GM18517 (cell line): ENCODE measurements around the gene APOL2.
"Not testable (repeated sequence)": the region's sequence is repeated elsewhere in the genome, so short reads cannot be mapped to it uniquely, and the experiment has no call there.

ENCODE experiments used
- ATAC-seq: cut with Tn5 transposase; IDR thresholded peaks from one replicate; pipeline ENCODE4 v1.9.1; 2021; ENCODE audit warnings: mild to moderate bottlenecking, moderate library complexity; ENCODE audit not compliant: unreplicated experiment

The APOL2 gene

DNA sequence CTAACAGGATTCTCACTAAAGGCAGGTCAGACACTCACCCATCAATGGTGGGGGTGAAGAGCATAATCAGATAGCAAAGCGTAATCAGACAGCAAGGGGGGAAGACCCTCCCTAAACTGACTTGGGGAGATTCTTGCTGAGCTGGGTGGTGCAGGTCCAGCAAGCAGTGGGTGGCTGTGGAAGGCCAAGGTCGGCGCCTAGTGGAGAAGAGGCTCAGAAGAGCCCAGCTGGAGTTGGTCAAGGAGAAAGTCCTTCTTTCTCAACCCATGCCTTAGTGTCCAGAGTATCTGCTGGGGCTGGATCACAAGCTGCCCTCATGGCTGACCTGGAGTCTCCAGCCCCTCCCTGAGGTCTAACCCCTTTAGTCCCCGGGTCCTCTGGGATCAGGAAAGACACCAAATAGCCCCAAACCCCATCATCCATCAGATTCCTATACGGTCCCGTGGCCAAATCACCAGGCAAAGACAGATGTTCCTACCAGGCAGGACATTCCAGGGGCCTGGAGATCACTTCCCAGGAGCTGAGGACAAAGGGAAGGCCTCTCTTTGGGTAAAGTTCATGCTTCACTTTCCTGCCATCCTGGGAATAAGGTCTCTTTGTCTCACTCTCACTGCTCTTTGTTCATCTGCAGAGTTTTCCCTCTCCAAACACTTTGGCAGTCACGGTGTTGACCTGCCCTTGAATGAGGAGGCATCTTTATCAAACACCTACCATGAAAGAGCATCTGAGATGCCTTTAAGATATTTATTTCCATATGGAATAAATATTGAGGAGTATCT lies 24.7 kb upstream of the APOL2 start:
- not testable (repeated sequence) for ATAC-seq

DNA sequence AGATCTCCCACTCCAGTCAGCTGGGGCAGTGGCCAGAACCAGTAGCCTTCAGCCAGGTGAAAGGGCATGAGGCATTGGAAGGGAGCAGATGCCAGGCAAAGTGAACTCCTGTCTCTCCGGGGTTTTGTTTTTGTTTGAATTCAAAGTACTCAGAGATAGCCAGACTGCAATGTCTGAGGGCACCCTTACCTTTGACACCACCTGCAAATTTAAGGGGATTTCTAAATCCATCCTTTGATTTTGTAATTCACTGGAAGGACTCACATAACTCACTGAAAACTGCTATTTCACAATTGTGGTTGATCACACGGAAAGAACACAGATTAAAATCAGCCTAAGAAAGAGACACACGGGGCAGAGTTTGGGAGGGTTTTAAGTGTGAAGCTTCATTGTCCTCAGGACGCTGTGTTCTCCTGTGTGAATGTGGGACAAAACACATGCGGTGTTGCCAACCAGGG lies 23.9 kb upstream of the APOL2 start:
- ATAC-seq = not testable (repeated sequence)

DNA sequence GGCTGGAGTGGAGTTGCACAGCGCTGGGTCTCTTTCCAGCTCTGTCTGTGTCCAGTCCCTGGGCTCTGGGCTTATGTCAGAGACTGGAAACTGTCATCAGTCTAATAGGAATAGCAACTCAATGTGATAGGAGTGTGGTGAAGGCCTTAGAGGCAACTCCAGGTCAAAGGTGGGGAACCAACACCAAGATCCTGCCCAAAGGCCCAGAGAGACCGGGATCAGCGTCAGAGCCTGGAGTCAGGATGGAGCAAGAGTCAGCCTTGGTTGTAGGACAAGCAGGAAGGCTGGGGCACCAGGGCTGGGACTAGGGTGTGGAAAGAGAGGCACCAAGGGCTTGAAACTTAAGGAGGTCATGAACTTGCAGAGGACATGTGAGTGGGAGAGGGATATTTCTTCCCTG lies 23.0 kb upstream of the APOL2 start:
- ATAC-seq = not testable (repeated sequence)

DNA sequence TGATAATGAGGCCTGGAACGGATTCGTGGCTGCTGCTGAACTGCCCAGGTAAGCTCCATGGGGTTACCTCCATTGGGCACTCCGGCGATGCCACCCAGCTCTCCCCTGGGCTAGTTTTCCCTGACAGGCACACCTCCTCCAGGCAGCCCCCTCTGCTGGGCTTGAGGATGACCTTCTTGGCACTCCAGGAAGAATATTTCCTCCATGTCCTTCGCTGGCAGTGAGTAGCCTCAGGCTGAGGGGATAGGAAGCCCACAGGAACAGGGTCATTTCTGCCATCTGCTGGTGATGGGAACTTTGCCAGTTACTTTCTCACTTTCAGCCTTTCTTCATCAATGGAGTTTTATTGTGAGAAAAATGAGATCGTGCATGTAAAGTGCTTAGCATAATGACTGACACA lies 22.3 kb upstream of the APOL2 start:
- not testable (repeated sequence) for ATAC-seq

DNA sequence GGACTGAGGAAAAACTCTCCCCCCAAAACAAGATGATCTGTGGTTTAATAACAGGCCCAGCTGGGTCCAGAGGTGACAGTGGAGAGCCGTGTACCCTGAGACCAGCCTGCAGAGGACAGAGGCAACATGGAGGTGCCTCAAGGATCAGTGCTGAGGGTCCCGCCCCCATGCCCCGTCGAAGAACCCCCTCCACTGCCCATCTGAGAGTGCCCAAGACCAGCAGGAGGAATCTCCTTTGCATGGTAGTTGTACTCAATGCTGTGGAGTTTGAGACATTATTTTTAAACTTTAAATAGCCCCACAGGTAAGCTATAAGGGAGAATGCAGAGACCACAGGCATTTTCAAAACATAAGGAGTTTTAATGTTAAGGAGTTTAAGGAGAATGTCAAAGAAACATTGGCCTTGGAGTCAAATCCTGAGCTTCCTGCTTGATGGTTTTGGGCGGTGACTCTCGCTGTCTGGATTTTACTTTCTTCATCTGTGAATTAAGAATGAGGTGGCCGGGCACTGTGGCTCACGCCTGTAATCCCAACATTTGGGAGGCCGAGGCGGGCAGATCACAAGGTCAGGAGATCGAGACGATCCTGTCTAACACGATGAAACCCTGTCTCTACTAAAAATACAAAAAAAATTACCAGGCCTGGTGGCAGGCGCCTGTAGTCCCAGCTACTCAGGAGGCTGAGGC lies 20.4 kb upstream of the APOL2 start:
- no peak for ATAC-seq

DNA sequence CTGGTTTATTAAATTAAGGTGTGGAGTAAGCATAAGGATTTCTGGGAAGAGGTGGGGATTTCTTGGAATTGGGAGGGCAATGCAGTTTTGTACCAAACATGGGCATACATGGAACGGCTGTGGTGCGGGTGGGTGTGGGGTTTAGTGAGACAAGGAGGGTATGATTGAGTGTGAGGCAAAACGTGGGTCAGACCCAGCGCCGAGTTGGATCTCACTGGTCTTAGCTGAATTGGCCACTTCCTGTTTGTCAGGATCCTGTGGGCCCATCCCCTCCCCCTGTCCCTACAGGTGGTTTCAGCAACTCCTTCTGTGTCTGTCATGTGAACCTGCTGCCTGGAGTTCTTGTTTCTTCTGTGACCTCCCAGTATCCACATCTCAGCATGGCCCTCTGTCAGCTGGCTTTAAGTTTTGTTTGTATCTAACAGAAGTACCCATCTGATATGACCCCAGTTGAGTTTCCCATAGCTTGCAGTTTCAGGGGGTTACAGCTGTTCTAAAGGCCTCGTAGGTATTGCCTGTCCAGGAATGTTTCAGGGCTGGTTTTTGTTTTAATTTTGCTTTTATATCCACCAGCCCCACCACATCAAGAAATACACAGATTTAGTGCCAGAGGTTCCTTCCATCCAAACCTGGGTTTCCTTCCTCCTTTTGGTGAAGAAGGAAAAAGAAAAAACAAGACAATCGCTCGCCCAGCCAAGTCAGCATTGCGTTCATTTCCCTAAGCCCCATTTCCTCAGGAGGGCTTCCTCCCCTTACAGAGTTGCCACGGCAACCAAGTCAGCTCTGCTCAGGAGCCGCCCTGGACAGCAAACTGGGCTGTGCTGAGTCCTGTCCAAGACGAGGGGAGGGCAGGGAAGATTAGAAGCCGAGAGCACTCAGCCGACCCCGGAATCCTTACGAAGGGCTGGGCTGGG lies 19.6 kb upstream of the APOL2 start:
- no peak for ATAC-seq

DNA sequence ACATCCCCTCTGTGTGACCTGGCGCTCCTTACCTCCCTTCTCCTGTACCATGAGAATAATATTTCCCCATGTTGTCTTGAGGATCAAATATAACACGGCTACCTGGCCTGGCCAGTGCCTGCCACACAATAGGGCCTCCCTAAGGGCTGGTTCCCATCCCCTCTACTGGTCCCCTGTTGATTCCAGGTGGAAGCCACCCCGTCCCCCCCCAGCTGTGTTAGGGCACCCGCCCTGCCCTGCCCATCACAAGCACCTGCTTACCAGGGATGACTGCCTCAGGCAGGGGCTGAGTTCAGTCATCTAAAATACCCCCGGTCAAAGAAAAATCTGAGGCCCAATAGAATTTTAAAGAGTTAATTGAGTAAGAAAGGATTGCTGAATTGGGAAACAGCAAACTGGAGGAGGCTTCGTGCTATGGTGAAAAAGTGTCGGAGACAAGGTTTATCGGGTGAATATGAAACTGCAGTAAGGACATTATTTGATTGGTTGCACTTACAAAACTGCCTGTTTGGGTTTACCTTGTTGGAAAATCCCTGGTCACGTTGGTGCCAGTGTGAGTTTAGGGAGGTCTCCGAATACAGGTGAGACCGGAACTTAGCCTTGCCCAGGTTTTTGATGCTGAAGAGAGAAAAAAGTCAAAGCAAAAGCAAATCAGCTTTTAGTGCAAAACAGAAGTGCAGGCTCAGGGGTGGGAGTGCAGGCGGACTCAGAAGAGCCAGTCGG lies 18.8 kb upstream of the APOL2 start:
- no peak for ATAC-seq

DNA sequence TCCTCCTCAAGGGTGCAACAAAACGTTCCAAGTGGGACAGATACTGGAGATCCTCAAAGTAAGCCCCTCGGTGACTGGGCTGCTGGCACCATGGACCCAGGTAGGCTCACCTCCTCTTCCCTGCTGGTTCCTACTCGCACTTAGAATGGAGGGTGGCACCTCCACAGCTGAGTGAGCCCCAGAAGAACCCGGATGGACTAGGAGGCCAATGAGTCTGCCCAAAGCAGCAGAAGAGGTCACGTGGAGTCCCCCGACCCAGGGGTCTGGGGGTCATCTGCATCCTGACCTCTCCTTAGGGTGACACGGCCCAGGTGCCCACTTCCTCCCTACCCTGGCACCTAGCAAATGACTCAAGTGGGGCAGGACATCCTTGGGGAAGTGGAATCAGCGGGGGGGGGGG lies 18.0 kb upstream of the APOL2 start:
- no peak for ATAC-seq

DNA sequence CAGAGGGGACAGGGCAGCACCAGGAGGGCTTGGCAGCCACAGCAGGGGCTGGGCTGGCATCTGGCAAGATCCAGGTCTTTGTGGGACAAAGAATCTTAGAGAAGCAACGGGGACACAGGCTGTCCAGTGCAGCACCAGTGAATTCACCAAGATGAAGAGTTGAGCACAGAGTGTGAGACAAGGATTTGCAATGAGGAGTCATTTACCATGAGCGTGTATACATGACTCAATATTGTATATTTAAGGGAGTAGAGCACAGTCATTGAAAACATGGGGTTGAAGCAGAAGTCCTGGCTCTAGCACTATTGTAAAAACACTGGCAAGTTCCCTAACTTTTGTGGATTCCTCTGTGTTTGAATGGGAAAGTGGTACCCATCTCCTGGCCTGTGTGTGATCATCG lies 17.2 kb upstream of the APOL2 start:
- ATAC-seq = no peak

DNA sequence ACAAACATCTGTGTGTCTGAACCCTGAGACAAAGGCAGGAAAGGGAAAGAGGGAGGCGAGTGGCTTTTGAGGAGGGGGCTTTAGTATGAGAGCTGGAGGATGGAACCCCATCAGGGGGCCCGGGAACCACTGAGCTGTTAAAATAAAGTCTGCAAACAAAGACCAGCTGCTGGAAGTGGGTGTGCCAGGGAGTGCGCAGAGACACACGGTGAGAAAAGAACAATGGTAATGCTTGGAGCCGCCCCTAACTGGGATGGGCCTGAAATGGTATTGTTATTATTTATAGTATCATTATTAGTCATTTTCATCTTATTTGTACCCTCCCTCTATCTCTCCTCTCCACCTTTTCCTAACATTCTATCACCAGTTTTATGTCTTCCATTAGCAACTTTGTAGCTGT lies 16.2 kb upstream of the APOL2 start:
- ATAC-seq = not testable (repeated sequence)

DNA sequence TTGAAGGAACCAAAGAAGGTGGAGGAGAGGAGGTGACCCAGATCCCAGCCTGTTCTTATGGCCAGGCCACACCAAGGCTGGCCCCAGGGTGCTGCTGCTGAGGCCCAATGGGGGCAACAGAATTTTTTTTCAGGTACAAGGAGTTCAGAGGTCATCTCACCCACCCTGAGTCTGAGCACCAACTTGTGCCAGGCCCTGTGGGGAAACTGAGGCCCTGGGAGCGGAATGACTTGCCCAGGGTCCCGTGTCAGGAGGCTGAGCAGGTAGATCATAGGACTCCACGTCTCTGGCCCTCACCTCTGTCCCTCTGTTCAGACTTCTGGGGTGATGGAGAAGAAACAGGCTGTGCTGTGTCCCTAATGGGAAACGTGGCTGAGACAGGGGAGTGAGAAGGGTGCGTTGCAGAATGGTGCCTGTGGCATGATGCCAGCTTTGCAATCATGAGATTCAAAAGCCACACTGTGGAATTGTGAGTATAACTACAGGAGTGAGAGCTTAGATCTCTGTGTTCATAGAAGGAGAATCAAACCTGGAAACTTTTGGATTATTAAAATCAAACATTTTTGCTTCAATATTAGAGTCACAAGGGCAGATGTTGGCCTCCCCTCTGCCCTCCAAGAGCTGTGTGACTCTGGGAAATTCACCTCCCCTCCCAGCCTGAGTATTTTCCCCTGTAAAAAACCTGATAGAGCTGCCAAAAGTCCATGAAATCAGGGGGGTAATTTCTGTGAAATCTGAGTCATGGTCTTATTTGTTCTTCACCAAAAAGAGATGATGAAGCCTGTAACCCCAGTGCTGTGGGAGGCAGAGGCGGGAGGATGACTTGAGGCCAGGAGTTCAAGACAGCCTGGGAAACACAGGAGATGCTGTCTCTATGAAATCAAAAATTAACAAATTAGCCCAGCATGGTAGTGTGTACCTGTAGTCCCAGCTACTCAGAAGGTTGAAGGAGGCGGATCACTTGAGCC lies 14.5 kb upstream of the APOL2 start:
- no peak for ATAC-seq

DNA sequence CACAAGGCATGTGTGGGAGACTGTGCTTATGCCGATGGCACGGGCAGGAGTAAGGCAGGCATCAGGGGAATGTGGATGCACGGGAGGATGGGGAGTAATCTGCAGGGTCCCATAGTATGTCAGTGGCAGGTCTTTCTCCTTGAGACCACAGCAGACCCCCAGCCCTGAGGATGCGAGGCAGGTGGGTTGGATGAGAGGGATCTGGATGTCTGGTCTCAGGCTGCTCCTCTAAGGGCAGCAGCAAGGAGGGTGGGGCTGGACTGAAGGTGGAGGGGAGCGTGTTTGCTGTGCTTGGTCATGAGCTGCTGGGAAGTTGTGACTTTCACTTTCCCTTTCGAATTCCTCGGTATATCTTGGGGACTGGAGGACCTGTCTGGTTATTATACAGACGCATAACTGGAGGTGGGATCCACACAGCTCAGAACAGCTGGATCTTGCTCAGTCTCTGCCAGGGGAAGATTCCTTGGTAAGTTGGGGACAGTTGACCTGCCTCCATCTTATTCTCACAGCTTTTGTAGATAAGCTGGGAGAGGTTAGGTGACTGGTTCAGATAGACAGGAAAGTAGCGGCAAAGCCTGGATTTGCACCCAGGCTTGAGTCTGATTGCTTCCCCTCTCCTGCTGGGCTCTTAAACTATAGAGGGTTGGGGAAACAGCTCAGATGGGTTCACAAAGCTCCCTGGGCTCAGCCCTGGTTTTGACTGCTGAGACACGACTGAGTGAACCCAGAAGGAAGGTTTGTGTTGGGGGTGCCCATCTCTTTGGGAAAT lies 13.6 kb upstream of the APOL2 start, which contains the start of gene APOL1:
APOL1 (plus strand) TSS at position 380 of the 769 bp plus-strand sequence. CDS start 1,823 bp downstream, outside the sequence.
- no peak for ATAC-seq

DNA sequence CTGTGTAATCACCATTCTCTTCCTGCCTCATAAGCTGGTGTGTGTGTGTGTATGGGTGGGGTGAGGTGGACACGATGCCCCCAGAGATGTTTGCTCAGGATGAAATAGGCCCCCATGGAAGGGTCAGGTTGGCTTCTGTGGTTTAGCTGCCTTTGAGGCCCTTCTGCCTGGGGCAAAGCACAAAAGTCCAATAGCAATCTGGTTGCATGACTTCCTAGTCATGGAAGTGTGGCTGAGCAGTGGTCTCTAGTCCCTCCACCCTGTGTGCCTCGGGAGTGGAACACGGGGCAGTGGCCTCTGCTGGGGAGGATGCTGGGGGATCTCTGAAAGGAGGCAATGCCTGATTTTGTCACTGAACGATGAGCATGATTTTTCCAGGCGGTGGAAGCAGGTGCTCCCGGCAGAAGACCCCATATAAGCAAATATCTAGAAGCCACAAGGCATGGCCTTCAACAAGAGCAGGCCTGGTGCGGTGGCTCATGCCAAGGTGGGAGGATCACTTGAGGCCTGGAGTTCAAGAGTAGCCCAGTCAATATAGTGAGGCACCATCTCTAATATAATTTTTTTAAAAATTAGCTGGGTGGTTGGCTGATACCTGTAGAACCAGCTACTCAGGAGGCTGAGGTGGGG lies 12.8 kb upstream of the APOL2 start:
- ATAC-seq = not testable (repeated sequence)

DNA sequence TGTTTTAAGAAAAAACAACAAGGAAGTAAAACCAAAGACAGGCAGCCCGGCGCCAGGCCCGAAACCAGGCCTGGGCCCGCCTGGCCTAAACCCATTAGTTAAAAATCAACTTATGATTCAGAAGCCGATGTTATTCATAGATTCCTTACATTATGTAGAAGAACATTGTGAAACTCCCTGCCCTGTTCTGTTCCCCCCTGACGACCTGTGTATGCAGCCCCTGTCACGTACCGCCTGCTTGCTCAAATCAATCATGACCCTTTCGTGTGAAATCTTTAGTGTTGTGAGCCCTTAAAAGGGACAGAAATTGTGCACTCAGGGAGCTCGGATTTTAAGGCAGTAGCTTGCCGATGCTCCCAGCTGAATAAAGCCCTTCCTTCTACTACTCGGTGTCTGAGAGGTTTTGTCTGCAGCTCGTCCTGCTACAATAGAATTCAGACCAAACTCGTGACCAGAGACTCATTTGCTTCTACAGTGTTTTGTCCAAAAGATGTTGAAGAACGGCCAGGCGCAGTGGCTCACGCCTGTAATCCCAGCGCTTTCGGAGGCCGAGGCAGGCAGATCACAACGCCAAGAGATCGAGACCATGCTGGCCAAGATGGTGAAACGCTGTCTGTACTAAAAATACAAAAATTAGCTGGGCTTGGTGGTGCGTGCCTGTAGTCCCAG lies 11.1 kb upstream of the APOL2 start:
- not testable (repeated sequence) for ATAC-seq

DNA sequence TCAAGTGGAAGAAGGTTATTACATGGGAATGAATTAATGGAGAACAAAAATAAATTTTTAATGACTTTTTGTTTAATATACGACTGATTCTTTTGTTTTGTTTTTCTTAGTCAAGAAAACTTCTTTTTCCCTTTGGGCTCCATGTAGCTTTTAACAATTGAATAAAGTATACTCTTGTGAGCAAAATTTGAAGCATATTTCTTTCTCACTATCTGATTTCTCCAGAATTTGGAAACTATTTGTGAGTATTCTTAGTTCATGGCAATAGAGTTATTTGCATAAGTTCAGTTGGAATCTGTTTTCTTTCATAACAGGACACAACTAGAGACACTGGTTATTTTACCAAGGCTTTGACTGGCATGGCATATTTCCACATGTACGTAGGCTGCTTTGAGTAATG lies 9.8 kb upstream of the APOL2 start:
- ATAC-seq = no peak

DNA sequence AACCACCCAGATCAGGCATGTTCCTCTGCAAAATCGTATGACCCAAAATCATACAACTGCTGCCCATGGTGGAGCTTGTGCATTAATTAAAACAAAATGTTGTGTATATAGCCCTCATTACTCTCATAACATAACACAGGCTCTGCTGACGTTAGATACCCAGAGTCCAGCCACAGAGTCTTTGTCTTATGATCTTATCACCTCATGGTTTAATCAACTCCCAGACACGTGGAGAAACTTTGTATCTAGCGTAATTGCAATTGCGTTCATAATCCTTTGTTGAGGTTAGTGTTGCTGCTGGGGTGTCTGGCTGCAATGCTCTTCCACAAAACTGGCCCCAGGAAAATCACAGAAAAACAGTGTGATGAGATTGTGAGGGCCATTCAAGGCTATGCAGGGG lies 8.6 kb upstream of the APOL2 start:
- ATAC-seq = no peak

DNA sequence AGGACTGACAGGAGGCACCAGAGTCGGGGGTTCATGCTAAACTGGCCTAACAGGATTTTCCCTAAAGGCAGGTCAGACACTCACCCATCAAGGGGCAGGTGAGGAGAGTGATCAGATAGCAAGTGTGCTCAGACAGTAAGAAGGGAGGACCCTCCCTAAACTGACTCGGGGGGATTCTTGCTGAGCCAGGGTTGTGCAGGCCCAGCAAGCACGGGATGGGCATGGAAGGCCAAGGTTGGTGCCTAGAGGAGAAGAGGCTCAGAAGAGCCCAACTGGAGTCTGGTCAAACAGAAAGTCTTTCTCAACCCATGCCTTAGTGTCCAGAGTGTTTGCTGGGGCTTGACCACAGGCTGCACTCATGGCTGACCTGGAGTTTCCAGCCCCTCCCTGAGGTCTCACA lies 7.4 kb upstream of the APOL2 start:
- no peak for ATAC-seq
